Psoas muscle (tissue), 8 donors: ENCODE data around the gene LRRC31. TPM values are rescaled to one million over a fixed set of nuclear protein-coding genes. Genes with fewer than 3 reads are reported as not detected.

Source experiments
- ATAC-seq, 4 donors: fragments of 200-7000 bp; cut with Tn5 transposase; one replicate each; pipeline ENCODE4 v1.9.1; 2020; ENCODE audit warnings: moderate library complexity in 3 of 4, mild to moderate bottlenecking in 2 of 4
- DNase-seq, 2 donors: peaks; one replicate each; pipeline ENCODE4 v3.0.0-alpha.2; 2020
- H3K27ac ChIP-seq: fragments of 200-600 bp; one replicate; pipeline ENCODE4 v1.8.0; 2022
- H3K27me3 ChIP-seq, 3 donors: fragments of 200-600 bp in 1 of 3; one replicate each; pipeline versions ENCODE4 v1.6.1 to v1.8.0; 2013 to 2022; ENCODE audit warnings: low read length in 2 of 3, mild to moderate bottlenecking in 2 of 3, moderate library complexity in 1 of 3; ENCODE audit not compliant: insufficient read depth in 3 of 3
- H3K36me3 ChIP-seq, 2 donors: fragments of 200-600 bp in 1 of 2; one replicate each; pipeline versions ENCODE4 v1.6.1 to v1.8.0; 2013 to 2022; ENCODE audit warnings: low read depth in 1 of 2, mild to moderate bottlenecking in 1 of 2, moderate library complexity in 1 of 2; ENCODE audit not compliant: insufficient read depth in 1 of 2
- H3K4me1 ChIP-seq: fragments of 200-600 bp; one replicate; pipeline ENCODE4 v1.8.0; 2022
- H3K4me3 ChIP-seq: fragments of 200-600 bp; one replicate; pipeline ENCODE4 v1.8.0; 2022; ENCODE audit warnings: mild to moderate bottlenecking
- H3K9me3 ChIP-seq: fragments of 200-600 bp; one replicate; pipeline ENCODE4 v1.8.0; 2022
- CTCF ChIP-seq: fragments of 200-600 bp; IDR thresholded peaks from one replicate; pipeline ENCODE4 v1.8.0; 2022; ENCODE audit warnings: antibody characterized with exemption
- WGBS, 3 donors: extraction: QIAGEN DNeasy Blood & Tissue Kit; methylation state at CpG; one replicate each; pipeline versions ENCODE4 v1.1.6 to v1.1.7; 2013; 5-methylcytosine and 5-hydroxymethylcytosine counted together
- intact Hi-C, 2 donors: fragments of 100-400 bp; cut with DNase I; formaldehyde crosslinking; loops; one replicate each; pipeline versions ENCODE4 v1.11.0 to v1.14.2; 2022
- polyA plus RNA-seq, 3 donors: library from polyadenylated mRNA; stranded (reverse); fragments of 200-250 nt; gene quantifications; one replicate each; pipeline ENCODE4 v1.2.3, GENCODE V29; 2013
- total RNA-seq, 4 donors: library from RNA; stranded (reverse); fragmentation: NEBNext Ultra II Directional in 2 of 4; extraction: Animal tissue kit (Norgen Biotek cat#: 25700) in 2 of 4; gene quantifications; one replicate each; pipeline versions ENCODE4 v1.2.1 to v1.2.4, GENCODE V29; 2021 to 2023
- donor health status: healthy with polysubstance abuse.
- donor health status: DM: no; HTN: no; CAD: no; lungs with moderate emphysema.
- donor health status: Bipolar disorder and iron deficiency.
- donor health status: healthy.
- donor health status: DM: yes; HTN: yes; CAD: no.
- donor health status: DM: no; HTN: no; CAD: no.
- donor health status: DM: no; HTN: no; CAD: no.
- donor health status: DM: yes; HTN: yes; CAD: no.

Gene LRRC31
- total and polyA plus RNA-seq, 7 donors, result 0.01 TPM; not detected in 6

- Histone ChIP-seq H3K27me3 (no peaks in the 10 kb centered on the region), H3K27ac (no peak overlapping the region), H3K4me3 (no peak overlapping the region), H3K9me3 (no peaks in the 10 kb centered on the region), H3K4me1 (no peaks in the 10 kb centered on the region), H3K36me3 (no peaks in the 10 kb centered on the region)
- DNase-seq (no peak), ATAC-seq (no peak)
- TF ChIP-seq CTCF, result no peak
- WGBS, 3 donors, result 62 to 74% (median 67%) methylated on average over 6 of the region's 6 CpGs
- intact Hi-C loops, result no loop called here
Measured at GRCh38 chr3:169895072-169895471, 25.3 kb upstream of the LRRC31 start.

DNA sequence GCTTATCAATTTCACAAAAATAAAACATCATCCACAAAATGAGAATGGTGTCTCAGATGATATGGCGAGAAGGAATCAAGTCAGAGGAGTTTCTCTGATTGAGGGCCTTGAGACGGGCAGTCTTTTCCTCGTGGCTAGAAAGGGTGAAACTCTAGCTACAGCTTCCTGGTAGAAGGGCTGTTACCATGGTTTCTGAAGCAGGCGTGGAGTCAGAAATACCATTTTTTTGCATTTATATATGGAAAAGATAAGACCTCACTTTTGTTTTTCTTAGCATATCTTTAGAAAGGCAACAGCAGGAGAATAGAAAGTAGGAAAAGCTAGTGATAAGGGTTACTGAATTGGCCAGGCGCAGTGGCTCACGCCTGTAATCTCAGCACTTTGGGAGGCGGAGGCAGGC lies 24.4 kb upstream of the LRRC31 start:
- Histone ChIP-seq H3K9me3 (no peaks in the 10 kb centered on the region), H3K4me1 (no peaks in the 10 kb centered on the region), H3K4me3 (no peak overlapping the region), H3K27me3 (no peaks in the 10 kb centered on the region), H3K27ac (no peak overlapping the region), H3K36me3 (no peaks in the 10 kb centered on the region)
- DNase-seq (no peak), ATAC-seq (no peak)
- TF ChIP-seq CTCF, result no peak
- intact Hi-C loops, result no loop called here
- WGBS, 3 donors, result 66 to 69% (median 66%) methylated on average over 7 of the region's 7 CpGs

DNA sequence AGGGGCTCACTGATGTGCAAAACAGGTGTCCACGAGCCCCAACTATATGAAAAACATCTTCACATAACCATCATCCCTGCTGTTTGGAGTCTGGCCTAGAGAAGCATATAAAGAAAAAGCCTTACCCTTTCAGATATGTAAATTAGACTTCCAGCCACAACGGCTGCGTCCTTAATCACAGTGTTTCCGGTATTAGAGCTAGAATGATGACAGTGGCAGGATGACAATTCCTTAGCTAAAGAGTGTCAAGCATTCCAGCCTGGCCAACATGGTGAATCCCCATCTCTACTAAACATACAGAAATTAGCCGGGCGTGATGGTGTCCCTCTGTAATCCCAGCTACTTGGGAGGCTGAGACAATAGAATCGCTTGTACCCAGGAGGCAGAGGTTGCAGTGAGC lies 22.2 kb upstream of the LRRC31 start:
- ATAC-seq, result no peak
- 73 to 81% (median 75%) methylated on average over 7 of the region's 7 CpGs for WGBS, 3 donors

GRCh38 chr3:169886671-169887070 lies 16.9 kb upstream of the LRRC31 start:
- WGBS, 3 donors, result 19 to 23% (median 20%) methylated on average over 5 of the region's 5 CpGs
- no peak for TF ChIP-seq CTCF
- Histone ChIP-seq H3K27me3 (no peaks in the 10 kb centered on the region), H3K4me3 (no peak overlapping the region), H3K36me3 (no peaks in the 10 kb centered on the region), H3K4me1 (no peaks in the 10 kb centered on the region), H3K9me3 (no peaks in the 10 kb centered on the region), H3K27ac (no peak overlapping the region)
- ATAC-seq, result peak; percentile 43 to 90 (median 80)
- intact Hi-C loops, result no loop called here
- peak; percentile 56 to 71 for DNase-seq

More for the DNA sequence above, 22.2 kb upstream of the LRRC31 start:
- Histone ChIP-seq H3K27ac (no peak overlapping the region), H3K4me1 (no peaks in the 10 kb centered on the region), H3K27me3 (no peaks in the 10 kb centered on the region), H3K9me3 (no peaks in the 10 kb centered on the region), H3K36me3 (no peaks in the 10 kb centered on the region), H3K4me3 (no peak overlapping the region)
- intact Hi-C loops, result no loop called here
- DNase-seq, result no peak
- no peak for TF ChIP-seq CTCF

- no peak for DNase-seq
- H3K4me3 ChIP-seq, result no peak overlapping the region
- no peaks in the 10 kb centered on the region for H3K36me3 ChIP-seq
- H3K27ac ChIP-seq, result no peak overlapping the region
- no peak for TF ChIP-seq CTCF
- intact Hi-C loops, result no loop called here
- H3K4me1 ChIP-seq, result no peaks in the 10 kb centered on the region
- no peaks in the 10 kb centered on the region for H3K27me3 ChIP-seq
- no peaks in the 10 kb centered on the region for H3K9me3 ChIP-seq
- WGBS, 3 donors, result 61 to 71% (median 67%) methylated on average over 4 of the region's 4 CpGs
- no peak for ATAC-seq
Measured at GRCh38 chr3:169880576-169881250, 11.0 kb upstream of the LRRC31 start.
